Activated CD4-positive, alpha-beta T cell treated with anti-CD3 and anti-CD28 coated beads for 48 hours (primary cell): ENCODE measurements around the gene LCTL.

Experiments
- DNase-seq: peaks from one replicate; pipeline ENCODE4 v3.0.0-alpha.2; 2020

The LCTL gene

DNA sequence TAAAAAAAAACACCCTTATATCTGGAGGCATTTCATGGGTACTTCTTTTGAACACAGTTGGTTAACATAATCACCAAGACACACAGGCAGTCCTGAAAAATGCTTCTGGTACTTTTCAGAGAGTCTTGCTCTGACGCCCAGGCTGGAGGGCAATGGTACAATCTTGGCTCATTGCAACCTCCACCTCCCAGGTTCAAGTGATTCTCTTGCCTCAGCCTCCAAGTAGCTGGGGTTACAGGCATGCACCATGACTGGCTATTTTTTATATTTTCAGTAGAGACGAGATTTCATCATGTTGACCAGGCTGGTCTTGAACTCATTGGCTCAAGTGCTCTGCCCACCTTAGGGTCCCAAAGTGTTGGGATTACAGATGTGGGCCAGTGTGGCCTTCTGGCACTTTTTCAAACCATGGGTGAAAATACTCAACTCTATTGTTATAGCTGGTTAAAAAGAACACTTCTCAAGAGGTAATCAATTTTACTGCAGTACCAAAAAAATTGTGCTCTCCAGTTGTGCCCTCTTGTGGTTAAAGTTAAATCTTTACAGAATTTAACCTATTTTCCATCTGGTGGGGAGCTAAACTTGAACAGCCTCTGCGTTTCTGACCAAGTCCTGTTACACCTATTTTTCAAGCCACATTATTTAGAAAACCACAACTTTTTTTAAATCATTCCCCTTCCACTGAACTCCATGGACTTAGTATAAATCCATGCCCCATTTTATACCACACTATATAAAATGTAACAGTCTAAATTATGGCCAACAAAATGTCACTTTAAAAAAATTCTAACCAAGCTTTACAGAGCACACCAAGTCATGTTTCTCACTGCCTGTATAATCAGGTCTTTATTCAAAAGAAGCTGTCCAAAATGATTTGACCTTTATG lies 67.1 kb downstream of the LCTL start:
- no peak for DNase-seq
